ENCODE results near the gene PRORP. TPM values are rescaled to one million over a fixed set of nuclear protein-coding genes. Genes with fewer than 3 reads are reported as not detected.
A peak's percentile ranks its signal among the peaks of the same experiment; 100 is the strongest.
"Not testable (repeated sequence)": the region's sequence is repeated elsewhere in the genome, so short reads cannot be mapped to it uniquely, and the experiment has no call there.

The PRORP gene
- polyA plus RNA-seq (2012; ENCODE audit: insufficient read depth, insufficient read length): 37.9 TPM

DNA sequence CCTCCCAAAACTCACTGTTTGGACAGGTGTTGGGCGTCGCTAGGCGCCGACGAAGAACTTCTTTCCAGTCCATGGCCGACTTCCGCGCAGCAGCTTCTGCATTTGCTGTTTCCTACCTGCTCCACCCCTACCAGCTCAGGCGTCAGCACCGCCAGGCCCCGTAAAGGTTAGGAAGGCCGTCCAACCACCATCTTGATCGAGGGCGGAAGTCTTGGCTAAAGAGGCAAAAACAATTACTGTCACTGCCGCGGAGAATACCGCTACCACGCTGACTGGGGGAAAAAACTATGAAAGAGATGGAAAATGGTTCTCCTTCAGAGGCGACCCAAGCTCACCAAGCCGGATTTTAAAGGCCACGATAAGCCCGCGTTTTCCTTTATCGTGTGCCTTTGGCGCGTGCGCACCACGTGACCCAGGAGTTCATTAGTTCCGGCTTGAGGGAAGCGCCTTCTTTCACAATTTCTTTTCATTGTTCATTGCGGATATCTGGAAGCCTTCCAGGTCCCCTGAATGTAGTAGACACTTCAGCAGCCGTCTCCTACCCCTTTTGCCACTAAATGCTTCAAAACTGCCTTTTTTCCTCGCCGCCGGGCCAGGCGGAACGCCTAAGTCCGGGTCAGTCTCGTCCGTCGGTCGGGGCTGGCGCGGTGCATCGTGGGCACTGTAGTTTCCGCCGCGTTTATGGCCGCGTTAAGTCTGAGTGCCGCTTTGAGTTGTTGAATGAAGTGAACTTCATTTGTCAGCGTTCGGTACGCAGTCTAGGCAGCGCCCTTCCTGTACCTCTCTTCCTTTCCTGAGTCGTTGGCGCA lies at the start of gene PRORP, which contains the start of gene PPP2R3C:
Gene PRORP, plus strand, starts transcription at position 666 of the 809 bp plus-strand sequence. CDS start 694 bp downstream, outside the sequence.
Gene PPP2R3C, minus strand, starts transcription at position 104 of the 809 bp plus-strand sequence. Its CDS starts 31 bp downstream, at position 73.
- DNase-seq (ENCODE audit: low read depth, low spot score): peak; percentile 96
- peak within 1 kb of the TSS; percentile 76 for H3K4me3 ChIP-seq (ENCODE audit: low read length)

DNA sequence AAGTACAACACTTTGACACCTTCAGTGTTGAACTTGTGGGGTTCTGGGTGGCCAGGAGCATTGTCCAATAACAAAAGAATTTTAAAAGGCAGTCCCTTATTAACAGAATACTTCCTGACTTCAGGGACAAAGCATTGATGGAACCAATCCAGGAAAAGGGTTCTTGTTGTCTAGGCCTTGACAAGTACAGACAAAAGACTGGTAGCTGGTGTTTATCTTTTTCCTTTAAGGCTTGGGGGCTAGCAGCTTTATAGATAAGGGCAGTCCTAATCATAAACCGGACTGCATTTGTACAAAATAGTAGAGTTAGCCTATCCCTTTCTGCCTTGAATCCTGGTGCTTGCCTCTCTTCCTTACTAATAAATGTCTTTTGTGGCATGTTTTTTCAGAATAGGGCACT lies 48.9 kb upstream of the PRORP start:
- no peak overlapping the region for H3K4me3 ChIP-seq (ENCODE audit: low read length)
- no peak for DNase-seq (ENCODE audit: low read depth, low spot score)

DNA sequence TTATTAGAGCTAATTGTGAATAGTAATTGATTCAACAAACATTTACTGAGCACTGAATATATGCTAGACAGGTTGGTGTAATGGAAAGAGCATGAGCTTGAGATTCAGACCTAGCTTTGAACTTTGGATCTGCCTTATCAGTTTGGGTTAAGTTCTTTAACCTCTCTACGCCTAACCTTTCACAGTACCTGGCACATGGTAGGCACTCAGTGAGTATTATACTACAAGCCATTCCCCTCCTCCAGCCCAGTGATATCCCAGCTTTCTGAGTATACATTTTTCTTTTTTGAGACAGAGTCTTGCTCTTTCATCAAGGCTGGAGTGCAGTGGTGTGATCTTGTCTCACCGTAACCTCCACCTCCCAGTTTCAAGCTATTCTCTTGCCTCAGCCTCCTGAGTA lies 44.3 kb upstream of the PRORP start:
- no peak overlapping the region for H3K4me3 ChIP-seq (ENCODE audit: low read length)
- no peak for DNase-seq (ENCODE audit: low read depth, low spot score)

DNA sequence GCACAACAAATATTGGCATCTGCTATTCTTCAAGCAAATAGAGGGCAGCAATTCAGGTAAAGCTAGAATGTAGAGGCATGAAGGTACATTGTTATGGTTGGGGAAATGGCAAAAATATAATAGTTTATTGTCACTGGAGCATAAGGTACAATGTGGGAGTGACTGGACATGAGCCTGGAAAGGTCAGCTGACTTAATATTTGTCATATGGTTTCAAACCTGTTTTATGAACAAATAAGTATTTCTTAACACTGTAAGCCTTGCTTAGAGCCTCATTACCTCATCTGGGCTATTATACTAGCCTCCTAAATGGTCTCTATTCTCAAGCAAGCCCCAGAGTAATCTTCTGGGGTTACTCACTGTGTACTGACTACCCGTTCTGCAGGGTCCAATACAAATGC lies 42.6 kb upstream of the PRORP start:
- H3K4me3 ChIP-seq (ENCODE audit: low read length): no peak overlapping the region
- no peak for DNase-seq (ENCODE audit: low read depth, low spot score)

DNA sequence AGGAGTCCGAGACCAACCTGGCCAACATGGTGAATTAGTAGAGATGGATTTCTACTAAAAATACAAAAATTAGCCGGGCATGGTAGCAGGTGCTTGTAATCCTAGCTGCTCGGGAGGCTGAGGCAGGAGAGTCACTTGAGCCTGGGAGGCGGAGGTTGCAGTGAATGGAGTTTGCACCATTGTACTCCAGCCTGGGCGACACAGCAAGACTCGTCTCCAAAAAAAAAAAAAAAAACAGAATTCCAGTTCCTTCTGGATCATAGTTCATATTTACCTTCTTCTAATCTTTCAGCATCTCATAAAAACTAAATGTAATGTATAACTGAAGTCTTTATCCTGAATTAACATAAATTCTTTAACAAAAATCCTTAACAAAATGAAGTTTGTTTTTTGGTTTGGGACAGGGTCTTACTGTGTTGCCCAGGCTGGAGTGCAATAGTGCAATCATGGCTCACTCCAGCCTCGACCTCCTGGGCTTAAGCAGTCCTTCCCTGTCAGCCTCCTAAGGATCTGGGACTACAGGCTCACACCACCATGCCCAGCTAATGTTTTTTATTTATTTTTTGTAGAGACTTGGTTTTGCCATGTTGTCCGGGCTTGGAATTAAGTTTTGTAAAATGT lies 38.7 kb upstream of the PRORP start:
- H3K4me3 ChIP-seq (ENCODE audit: low read length): no peak overlapping the region
- DNase-seq (ENCODE audit: low read depth, low spot score): no peak

DNA sequence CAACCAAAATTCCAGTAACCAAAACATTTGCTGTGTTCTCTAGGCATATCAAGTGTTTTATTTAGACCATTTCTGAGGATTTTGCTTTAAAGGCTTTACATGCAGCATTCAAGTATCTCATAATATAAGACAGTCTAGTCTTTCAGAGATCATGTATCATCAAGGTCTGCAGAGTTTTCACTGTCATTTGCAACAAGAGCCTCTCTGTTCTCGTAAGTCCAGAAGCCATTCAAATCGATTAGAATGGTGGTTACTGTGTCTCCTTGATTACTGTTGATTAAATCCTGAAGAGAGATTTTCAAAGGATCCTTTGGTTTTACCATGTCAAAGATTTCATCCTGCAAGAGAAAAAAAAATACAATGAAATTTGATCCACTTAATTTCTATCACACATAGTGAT lies 36.9 kb upstream of the PRORP start:
- H3K4me3 ChIP-seq (ENCODE audit: low read length): no peak overlapping the region
- DNase-seq (ENCODE audit: low read depth, low spot score): no peak

DNA sequence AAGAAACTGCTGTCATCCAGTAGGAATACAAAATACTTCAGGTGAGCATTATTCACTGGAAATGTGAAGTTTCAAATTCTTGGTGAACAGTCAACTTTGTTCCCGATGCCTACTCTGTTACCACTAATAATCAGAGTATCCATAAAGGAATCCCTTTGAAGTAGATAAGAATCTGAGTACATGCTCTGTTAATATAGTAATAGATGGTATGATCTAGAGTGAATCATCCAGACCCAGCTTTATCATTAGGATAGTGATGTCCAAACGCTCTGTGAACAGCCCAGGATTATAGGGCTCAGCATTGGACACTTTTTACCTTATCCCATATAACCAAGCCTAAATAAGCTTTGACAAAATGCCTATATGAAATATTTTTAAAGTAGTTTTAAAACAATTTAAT lies 33.8 kb upstream of the PRORP start:
- no peak for DNase-seq (ENCODE audit: low read depth, low spot score)
- H3K4me3 ChIP-seq (ENCODE audit: low read length): no peak overlapping the region

DNA sequence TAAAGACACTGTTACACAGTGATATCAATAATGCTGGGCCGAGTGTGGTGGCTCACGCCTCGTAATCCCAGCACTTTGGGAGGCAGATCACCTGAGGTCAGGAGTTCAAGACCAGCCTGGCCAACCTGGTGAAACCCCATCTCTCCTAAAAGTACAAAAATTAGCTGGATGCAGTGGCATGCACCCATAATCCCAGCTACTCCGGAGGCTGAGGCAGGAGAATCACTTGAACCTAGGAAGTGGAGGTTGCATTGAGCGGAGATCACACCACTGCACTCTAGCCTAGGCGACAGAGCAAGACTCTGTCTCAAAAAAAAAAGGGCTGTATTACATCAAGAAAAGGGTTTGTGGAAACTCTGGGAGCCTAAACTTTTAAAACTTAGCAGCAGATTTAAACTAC lies 27.7 kb upstream of the PRORP start:
- not testable (repeated sequence) for DNase-seq (ENCODE audit: low read depth, low spot score); H3K4me3 ChIP-seq (ENCODE audit: low read length)

DNA sequence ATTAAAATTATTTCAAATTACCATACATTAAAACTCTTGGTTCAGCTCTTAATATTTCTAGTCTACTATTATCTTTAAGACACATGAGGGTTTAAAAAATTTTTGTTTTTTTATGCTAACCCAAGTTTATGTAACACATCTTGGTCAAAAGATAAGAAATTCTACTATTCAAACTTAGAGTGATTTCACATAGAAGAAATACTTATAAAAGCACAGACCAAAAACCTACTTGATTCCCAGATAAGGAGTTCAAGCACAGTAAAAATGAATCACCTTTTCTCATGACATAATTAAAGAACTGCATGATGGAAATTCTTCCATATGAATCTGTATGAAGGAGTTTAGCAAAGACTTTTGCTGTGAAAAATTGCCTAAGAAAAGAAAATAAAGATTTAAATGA lies 14.5 kb upstream of the PRORP start:
- H3K4me3 ChIP-seq (ENCODE audit: low read length): no peak overlapping the region
- no peak for DNase-seq (ENCODE audit: low read depth, low spot score)

DNA sequence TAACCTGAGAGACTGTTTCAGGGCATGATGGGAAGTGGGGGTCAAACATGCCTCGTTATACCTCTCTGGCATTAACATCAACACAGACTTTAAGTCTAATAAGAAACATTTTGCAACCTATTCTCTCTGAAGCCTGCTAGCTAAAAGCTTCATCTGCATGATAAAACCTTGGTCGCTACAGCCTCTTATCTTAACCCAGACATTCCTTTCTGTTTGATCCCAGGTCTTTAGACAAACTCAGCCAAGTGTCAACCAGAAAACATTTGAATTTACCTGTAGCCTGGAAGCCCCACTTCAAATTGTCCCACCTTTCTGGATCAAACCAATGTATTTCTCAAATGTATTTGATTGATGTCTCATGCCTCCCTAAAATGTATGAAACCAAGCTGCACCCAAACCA lies 9.7 kb upstream of the PRORP start:
- no peak for DNase-seq (ENCODE audit: low read depth, low spot score)

DNA sequence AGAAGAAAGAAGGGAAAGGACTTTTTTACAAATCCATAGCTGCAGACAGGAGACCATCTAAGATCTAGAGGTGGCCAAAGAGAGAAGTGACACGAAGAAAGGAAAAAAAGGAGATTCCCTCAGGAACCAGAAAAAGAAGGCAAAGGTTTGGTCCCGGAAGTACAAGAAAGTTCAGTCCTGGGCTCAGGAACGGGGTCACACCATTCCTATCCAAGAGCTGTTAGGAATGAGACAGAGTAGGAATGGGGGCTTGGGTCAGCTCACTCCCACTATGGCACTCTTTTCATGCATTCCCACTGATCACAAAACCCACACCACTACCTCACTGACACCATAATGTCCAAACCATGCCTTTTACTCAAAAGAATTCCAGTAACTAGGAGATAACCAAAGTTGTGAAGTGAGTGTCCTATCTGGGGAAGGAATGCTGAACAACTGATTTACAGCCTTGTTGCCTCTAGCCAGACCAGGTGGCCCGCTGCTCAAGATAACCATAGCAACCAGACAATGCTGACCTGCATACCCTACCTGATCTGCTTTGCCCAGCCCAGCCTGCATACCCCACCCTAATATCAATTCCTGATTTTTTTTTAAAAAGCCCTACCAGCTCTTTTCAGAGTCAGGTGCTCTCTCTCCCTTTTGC lies 8.9 kb upstream of the PRORP start:
- no peak for DNase-seq (ENCODE audit: low read depth, low spot score)

More for the DNA sequence above, 9.7 kb upstream of the PRORP start:
- H3K4me3 ChIP-seq (ENCODE audit: low read length): no peak overlapping the region

DNA sequence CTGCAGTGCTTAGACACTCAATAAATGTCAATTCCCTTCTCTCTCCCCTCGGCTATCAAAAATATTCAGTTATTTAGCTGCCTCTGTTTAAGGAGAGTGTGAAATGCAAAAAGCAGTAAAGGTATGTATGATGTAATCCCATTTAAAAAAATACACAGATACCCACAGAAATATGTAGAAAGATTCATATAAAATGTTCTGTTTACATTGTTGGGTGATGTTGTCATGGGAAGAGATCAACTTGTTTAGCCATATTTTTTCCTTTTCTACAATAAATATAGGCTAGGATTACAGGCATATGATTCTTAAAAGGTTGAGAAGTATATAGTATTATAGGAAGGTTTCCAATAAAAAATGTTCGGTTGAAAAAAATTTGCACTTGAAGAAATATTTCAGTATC lies 8.3 kb upstream of the PRORP start:
- H3K4me3 ChIP-seq (ENCODE audit: low read length): no peak overlapping the region
- no peak for DNase-seq (ENCODE audit: low read depth, low spot score)

More for the DNA sequence above, 8.9 kb upstream of the PRORP start:
- H3K4me3 ChIP-seq (ENCODE audit: low read length): no peak overlapping the region

DNA sequence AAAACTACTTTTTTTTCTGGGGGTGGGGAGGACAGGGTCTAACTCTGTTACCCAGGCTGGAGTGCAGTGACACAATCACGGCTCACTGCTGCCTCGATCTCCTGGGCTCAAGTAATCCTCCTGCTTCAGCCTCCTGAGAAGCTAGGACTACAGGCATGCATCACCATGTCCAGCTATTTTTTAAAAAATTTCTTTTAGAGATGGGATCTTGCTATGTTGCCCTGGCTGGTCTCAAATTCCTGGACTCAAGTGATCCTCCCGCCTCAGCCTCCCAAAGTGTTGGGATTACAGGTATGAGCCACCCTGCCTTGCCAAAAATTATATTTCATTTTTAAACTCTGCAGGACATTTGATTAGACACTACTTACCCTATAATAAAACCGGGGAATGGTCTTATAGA lies 6.1 kb upstream of the PRORP start:
- H3K4me3 ChIP-seq (ENCODE audit: low read length): no peak overlapping the region
- DNase-seq (ENCODE audit: low read depth, low spot score): no peak

DNA sequence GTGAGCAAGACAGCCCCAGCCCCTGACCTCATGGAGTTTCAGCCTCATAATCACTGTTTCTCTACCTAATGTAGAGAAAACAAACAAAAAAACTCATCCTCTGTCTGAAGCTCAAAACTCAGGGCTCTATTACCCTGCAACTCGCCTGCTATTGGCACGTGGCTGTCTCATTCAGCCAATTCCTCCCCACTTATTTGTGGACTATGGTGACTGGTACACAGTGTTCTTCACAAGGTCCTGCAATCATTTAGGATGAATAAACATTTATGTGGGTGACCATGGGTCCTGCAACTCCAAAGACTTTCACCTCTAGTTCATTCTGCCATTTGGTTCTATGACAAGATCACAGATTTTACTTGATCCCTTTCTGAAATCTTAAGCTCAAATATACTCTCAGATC lies 5.2 kb upstream of the PRORP start:
- no peak overlapping the region for H3K4me3 ChIP-seq (ENCODE audit: low read length)
- no peak for DNase-seq (ENCODE audit: low read depth, low spot score)

DNA sequence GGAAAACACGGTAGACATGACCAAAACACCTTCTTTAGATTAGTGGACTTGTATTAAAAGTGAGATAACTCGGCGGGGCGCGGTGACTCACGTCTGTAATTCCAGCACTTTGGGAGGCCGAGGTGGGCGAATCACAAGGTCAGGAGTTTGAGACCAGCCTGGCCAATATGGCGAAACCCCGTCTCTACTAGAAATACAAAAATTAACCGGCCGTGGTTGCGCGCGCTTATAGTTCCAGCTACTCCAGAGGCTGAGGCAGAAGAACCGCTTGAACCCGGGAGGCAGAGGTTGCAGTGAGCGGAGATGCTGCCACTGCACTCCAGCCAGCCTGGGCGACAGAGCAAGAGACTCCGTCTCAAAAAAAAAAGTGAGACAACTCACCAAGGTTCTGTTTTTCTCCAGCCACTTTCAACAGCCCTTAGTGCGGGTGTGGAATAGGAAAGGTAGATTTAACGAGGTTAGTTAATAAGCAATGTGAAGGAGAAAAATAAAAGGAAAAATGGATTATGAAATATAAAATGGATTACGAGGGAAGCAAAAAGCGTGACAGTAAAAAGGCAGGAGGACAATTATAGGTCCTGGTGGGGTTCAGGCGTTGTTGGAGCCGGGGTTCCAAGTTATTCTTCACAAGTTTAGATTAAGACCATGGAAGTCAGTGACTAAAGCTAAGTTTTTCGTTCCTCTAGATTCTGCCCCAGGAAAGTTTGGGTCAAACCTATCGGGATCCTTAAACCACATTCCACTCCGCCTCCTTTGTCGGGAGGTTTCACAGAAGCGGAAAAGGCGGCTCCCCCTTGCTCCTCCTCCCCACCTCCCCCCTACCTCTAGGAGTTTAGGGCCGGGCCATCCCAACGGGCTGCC lies 1.1 kb upstream of the PRORP start:
- H3K4me3 ChIP-seq (ENCODE audit: low read length): peak overlapping the region; percentile 76
- DNase-seq (ENCODE audit: low read depth, low spot score): no peak

DNA sequence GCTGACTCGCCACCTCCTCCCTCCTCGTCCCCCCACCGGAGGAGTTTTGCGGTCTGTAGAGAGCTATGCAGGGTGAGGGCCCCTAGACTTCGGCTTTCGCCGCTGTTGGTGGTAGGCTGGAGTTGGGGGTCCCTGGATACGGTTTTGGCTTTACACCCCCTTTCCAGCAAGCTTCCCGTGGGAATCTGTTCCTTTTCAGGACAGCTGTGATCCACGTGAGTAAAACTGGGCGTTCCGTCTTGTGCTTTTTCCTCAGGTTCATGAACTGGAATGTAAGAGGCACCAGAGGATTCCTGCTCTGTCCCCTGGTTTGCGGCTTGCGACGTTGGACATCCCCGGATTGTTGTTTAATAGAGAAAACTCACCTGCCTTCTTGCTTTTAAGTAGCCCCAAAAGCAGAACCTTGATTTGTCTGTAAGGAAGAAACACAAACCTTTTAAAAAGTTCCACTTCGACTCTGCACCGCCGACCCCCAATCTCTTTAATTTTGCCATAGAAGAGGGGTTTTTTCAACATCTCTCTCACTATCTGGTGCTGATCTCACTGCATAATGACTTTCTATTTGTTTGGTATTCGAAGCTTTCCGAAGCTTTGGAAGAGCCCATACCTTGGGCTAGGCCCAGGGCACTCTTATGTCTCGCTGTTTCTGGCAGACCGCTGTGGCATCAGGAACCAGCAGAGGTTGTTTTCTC lies 490 bp downstream of the PRORP start:
- peak overlapping the region; percentile 76 for H3K4me3 ChIP-seq (ENCODE audit: low read length)
- DNase-seq (ENCODE audit: low read depth, low spot score): no peak

DNA sequence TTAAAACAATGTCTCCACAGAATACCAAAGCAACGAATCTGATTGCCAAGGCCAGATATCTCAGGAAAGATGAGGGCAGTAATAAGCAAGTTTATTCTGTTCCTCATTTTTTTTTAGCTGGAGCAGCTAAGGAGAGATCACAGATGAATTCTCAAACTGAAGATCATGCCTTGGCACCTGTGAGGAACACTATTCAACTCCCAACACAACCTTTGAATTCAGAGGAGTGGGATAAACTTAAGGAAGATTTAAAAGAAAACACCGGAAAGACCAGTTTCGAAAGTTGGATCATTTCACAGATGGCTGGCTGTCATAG lies 994 bp downstream of the PRORP start:
- no peak for DNase-seq (ENCODE audit: low read depth, low spot score)

DNA sequence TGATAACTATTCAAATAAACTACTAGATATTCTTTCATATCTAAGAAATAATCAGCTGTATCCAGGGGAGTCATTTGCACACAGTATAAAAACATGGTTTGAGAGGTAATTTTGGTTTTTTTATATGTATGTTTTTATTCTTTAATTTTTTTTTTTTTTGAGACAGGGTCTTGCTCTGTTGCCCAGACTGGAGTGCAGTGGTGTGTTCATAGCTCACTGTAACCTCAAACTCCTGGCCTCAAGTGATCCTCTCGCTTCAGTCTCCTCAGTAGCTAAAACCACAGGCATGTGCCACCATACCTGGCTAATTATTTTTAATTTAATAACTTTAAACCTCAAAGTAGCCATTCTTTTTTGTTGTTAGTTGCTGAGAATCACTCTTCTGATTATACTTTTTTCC lies 1.8 kb downstream of the PRORP start:
- DNase-seq (ENCODE audit: low read depth, low spot score): no peak
- H3K4me3 ChIP-seq (ENCODE audit: low read length): no peak overlapping the region

More for the DNA sequence above, 994 bp downstream of the PRORP start:
- H3K4me3 ChIP-seq (ENCODE audit: low read length): peak overlapping the region; percentile 76
